Stimulated activated CD4-positive, alpha-beta T cell treated with anti-CD3 and anti-CD28 coated beads, Interleukin-4, amount 100 ng/mL, for 24 hours (primary cell): ENCODE measurements around the gene ZNF566.
A peak's percentile ranks its signal among the peaks of the same experiment; 100 is the strongest.
"Not testable (repeated sequence)": the region's sequence is repeated elsewhere in the genome, so short reads cannot be mapped to it uniquely, and the experiment has no call there.

Source experiments
- DNase-seq: peaks from one replicate; pipeline ENCODE4 v3.0.0-alpha.2; 2020

ZNF566 gene

DNA sequence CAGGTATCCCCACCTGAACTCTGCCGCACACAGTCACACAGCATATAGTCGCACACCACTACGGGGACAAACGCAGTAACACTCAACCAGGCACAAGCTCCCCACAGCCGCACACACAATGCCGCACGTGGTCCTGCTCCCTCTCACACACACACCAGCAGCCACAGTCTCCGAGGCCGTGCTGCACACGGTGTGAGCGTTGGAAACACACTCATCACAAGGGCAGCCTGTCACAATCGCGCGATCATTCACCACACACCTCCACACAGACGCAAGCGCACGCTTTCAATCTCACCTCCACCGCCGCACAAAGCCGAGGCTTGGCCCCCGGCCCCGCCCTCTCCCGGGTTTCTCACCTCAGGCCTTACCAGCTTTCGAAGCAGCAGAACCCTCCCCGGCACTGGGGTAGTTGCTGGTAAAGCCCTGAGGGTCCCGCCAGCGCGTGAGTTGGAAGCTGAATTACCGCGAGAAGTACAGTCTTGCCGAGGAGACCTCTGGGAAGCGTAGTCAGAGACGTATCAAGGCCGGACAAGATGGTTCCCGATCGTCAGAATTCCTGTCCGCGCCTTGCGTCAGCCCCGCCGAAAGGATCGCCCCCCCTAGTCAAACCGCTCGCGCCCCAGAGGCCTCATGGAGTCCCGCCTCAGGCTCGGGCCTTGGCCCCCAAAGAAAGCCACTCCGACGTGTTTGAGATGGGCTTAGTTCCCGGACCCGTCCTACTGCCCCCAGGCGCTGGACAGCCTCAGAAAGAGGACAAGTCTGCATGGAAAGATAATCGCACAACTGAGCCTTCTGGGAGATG is at the start of gene ZNF566:
TSS of gene ZNF566 (minus strand) at position 444 of the 802 bp plus-strand sequence. CDS start 13,004 bp downstream, outside the sequence.
- peak; percentile 96 for DNase-seq

DNA sequence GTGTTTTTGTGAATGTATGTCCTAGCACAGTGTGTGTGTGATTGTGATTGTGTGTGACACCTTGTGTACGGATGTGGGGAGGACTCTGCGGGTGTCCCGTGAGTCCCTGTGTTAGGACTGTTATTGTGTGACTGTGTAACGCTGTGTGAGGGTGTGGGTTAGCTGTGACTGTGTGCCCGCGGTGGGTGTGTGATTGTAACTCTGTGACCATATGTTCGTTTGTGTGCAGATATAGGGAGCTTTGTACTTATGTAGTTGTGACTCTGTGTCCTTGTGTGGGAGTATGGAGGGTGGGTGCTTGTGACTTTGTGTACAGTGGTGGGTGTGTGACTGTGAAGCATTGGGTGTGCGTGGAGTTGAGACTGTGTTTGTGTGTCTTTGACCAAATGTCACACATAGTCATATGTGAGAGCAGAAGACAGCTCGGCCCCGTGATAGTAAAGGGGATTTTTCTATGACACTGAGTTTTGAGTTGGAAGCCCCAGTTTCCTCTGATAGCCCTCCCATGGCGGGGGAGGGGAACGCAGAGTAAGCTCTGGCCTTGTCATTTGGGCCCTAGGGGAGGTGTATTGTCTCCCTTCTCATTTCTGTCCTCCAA is 39.7 kb upstream of the ZNF566 start:
- DNase-seq, result peak; percentile 12

DNA sequence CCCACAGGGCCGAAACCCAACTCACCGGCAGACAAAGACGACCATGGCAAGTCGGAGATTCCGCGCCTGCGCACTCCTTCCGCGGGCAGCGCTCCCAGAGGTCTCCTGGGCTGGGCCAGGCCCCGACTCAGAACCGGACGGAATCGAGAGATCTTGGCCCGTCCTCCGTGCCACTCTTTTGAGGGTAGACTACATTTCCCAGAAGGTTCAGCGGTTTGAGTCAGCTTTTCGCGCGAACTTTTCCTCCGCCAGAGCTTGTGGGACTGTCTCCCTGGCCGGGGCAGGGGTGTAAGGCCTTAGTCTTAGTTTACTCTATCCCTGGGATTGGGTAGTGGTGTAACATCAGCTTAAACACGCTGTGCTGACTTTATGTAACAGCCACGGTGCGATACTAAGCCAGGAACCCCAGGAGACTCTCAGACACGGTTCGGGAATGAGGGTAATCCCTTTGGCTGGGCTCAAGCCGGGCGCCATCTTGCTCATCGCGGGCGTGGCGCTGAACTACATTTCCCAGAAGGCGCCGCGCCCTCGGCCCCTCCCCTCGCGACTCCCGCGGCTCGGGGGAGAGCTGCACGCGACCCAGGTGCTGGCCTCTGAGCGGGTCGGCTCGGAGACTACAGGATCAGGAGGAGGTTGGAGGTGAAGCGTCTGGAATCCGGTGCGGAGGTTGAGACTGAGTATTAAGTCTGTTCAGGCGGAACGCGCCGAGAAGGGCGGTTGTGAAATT is 39.0 kb upstream of the ZNF566 start, which contains the start of gene ZNF260:
TSS of gene ZNF260 (minus strand) at position 78 of the 727 bp plus-strand sequence. CDS start 13,033 bp downstream, outside the sequence.
- peak; percentile 94 for DNase-seq

DNA sequence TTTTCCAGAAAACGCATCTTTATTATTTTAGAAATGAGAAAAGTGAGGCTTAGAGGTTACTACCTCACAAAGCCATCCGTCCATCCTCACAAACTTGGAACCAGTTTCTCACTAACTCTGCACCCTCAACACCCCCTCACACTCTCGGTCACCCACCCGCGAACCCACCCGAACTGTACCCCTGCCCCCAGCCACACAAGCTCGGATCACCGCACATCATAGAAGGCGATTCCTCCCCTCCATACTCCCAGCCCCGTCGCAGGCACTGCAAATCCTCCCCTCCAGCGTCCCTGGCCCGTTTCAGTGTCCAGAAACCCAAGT is 38.5 kb upstream of the ZNF566 start:
- DNase-seq, result no peak

DNA sequence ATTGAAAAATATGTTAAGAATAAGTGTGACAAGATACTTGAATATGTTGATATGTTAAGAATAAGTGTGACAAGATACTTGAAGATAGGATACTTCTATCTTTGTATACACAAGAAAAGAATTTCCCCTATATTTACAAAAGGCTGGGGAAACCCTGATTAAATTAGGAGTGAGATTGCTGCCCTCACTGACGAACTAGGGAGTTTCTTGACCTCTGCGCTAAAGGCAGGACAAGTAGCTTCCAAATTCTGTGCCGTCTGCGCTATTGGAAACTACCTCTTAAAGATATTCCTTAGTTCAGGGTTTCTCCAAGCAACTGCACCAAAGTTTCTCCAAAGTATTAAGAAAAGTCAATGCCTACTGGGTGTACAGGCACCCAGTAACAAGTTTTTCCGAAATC is 38.0 kb upstream of the ZNF566 start:
- no peak for DNase-seq

DNA sequence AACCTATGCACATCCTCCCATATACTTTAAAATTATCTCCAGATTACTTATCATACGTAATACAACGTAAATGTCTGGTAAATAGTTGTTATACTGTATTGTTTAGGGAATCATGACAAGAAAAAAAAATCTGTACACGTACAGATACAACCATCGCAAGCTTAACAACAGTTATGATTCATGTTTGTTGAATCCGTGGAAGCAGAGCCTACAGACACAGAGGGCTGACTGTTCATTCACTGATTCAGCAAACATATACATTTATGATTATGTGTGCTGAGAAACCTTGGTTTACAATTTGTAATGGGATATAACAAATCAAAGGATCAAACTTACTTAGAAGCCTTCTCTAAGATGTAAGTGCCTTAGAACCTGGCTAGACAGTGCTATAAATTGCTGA is 37.2 kb upstream of the ZNF566 start:
- no peak for DNase-seq

DNA sequence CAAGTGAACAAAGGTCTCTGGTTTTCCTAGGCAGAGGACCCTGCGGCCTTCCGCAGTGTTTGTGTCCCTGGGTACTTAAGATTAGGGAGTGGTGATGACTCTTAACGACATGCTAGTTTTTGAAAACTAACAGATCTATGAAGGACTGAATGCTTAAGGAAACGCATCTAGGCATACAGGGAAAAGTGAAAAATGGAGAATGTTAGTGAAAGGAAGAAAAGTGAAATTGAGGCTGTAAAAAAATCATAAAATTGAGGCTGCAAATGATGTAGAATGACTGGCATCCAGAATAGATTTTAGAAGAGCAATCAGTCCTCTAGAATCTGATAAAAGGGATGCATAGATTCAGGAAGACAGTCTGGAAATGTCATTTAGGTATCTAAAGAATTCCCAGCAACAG is 35.3 kb upstream of the ZNF566 start:
- no peak for DNase-seq

DNA sequence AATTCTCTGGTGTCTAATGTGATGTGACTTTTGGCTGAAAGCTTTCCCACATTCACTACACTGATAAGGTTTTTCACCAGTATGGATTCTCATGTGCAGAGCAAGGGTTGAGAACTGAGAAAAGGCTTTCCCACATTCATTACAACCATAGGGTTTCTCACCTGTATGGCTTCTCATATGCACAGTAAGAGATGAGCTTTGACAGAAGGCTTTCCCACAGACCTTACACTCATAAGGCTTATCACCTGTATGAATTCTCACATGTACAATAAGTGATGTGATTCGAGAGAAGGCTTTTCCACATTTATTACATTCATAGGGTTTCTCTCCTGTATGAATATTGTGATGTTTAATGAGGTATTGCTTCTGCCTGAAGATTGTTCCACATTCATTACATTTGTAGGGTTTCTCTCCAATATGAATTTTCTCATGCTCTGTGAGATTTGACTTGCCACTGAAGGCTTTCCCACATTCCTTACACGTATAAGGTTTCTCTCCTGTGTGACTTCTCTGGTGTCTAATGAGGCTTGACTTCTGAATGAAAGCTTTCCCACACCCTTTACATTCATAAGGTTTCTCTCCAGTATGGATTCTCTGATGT is 24.8 kb upstream of the ZNF566 start:
- DNase-seq, result no peak

DNA sequence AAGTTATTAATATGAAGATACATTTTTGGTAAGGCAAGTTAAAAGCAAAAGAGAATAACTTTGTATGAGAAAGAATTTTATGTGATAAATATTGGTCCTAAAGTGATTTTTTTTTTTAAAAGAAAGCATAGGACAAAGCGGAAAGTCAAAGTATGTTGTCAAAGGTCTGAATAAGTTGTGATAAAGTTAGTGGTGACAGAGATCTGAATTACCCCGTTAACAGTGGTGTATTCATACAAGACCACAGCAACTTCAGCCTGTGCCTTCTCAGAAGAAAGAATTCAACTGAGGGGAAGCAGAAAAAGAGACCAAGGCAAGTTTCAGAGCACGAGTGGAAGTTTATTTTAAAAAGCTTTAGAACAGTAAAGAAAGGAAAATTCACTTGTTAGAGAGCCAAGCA is 19.0 kb upstream of the ZNF566 start:
- DNase-seq, result no peak

DNA sequence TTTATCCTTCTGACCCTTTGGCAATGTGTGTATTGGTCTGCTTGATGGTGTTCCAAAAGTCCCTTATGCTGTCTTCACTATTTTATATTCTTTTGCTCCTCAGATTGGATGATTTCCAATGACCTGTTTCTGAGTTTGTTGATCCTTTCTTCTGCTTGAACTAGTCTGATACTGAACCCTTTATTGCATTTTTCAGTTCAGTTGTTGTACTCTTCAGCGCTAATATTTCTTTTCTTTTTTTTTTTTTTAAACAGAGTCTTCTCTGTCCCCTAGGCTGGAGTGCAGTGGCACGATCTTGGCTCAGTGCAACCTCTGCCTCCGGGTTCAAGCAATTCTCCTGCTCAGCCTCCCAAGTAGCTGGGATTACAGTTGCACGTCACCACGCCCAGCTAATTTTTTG is 12.6 kb upstream of the ZNF566 start:
- no peak for DNase-seq

DNA sequence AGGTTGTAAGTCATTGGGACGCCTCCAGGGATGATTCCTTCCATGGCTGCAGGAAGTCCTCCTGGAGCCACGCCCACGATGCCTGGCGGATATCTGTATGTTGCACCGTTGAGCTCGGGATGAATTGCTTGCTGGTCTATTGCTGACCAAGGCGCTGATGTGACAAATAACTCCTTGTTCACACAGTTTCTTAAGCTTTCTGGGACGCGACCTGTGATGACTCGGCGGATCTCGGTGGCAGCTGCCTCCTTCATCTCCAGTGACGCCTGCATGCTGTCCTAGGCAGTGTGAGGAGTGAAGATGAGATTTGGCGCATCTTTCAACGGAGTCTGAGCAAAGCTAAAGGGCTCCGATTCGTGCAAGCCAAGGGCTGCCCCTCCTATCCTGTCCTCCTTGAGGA is 7.6 kb upstream of the ZNF566 start:
- no peak for DNase-seq

DNA sequence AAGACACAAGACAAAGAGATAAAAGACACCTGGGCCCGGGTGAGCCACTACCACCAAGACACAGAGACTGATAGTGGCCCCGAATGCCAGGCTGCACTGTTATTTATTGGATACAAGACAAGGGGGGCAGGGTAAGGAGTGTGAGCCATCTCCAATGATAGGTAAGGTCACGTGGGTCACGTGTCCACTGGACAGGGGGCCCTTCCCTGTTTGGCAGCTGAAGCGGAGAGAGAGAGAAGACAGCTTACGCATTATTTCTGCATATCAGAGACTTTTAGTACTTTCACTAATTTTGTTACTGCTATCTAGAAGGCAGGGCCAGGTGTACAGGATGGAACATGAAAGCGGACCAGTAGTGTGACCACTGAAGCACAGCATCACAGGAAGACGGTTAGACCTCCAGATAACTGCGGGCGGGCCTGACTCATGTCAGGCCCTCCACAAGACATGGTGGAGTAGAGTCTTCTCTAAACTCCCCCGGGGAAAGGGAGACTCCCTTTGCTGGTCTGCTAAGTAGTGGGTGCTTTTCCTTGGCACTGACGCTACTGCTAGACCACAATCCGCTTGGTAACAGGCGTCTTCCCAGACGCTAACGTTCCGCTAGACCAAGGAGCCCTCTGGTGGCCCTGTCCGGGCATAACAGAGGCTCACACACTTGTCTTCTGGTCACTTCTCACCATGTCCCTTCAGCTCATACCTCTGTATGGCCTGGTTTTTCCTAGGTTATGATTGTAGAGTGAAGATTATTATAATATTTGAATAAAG is 3.5 kb upstream of the ZNF566 start:
- DNase-seq, result peak; percentile 10

DNA sequence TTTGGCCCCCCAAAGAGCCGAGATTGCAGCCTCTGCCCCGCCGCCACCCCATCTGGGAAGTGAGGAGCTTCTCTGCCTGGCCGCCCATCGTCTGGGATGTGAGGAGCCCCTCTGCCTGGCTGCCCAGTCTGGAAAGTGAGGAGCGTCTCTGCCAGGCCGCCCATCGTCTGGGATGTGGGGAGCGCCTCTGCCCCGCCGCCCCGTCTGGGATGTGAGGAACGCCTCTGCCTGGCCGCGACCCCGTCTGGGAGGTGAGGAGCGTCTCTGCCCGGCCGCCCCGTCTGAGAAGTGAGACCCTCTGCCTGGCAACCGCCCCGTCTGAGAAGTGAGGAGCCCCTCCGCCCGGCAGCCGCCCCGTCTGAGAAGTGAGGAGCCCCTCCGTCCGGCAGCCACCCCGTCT is 1.5 kb upstream of the ZNF566 start:
- not testable (repeated sequence) for DNase-seq

DNA sequence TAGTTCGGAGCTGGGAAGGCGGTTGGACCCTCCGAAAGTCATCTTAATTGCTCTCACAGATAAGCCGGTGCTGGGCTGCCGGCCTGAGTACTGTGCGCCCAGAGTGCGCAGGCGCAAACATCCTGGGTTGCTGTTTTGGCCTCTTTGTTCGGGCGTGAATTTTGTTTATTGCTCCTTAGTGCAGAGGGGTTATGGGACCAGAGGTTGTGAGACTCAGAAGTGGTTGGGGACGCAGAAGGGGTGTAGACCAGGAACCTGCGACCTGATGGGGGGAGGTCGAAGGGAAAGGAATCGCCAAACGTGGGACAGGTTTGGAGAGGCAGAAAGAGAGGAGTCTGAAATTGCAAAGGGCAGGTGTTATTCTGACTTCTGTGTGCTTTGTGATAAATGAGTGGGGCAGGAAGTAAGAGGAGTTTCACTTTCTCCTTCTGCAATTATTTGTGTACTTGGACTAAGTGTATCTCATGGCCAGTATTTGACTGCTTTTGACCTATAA is 607 bp upstream of the ZNF566 start:
- peak; percentile 76 for DNase-seq

DNA sequence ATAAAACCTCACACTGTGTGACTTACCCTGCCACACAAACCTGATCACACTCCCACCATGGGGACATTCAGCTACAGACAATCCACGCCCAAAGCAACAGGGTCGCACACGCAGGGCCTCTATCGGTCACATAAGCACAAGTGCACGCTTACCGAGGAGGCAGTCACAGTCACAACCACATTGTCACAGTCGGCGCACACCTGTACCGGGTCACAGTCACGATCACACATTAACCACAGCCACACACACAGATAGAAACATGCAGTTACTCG is 579 bp downstream of the ZNF566 start:
- peak; percentile 58 for DNase-seq

DNA sequence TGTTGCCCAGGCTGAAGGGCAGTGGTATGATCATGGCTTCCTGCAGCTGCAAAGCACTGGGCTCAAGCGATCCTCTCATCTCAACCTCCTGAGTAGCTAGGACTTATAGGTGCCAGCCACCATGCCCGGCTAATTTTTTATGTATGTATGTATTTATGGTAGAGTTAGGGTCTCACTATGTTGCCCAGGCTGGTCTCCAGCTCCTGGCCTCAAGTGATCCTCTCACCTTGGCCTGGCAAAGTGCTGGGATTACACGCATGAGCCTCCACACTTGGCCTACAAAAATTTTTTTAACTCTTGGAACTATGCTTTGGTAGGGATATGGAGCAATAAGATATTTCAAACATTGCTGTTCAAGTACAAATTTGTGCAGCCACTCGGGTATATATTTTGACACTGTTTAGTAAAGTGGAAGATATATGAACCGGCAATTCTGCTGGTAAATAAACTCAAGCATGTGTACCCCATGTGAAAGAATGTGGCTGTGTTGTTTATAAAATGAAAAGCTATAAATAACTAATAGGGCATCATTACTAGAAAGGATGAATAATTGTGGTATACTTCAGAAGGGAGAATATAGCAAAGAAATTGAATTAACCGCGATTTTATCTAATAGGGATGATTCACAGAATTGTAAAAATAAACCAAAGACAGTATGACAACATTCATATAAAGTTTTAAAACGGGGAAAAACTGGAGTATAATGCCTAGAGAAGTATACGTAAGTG is 1.1 kb downstream of the ZNF566 start:
- DNase-seq, result no peak

DNA sequence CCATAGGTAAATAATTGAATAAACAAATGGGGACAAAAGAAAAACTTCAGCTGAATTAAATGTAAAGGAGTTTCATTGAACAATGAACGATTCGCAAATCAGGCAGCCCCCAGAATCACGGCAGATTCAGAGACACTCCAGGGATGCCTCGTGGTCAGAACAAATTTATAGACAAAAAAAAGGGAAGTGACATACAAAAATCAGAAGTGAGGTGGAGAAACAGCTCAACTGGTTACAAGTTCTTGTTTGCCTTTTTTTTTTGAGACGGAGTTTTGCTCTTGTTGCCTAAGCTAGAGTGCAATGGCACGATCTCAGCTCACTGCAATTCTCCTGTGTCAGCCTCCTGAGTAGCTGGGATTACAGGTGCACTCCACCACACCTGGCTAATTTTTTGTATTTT is 5.7 kb downstream of the ZNF566 start:
- no peak for DNase-seq

DNA sequence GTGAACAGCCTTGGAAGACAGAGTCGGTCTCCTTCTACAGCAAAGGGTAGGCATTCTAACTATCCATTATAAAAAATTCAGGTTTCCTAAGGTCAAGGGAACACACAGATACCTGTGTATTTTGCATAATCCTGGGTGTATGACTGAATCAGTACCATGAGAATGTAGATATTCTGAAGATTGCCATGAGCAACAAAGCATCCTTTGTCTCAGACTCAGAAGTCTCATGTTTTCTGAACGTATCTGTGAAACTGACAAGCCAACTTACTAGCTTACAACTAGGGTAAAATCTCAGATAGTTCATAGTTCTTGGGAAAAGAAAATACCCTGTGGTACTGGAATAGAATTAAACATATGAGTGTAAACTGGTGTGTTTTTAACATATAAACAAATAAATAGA is 6.5 kb downstream of the ZNF566 start:
- DNase-seq, result no peak

DNA sequence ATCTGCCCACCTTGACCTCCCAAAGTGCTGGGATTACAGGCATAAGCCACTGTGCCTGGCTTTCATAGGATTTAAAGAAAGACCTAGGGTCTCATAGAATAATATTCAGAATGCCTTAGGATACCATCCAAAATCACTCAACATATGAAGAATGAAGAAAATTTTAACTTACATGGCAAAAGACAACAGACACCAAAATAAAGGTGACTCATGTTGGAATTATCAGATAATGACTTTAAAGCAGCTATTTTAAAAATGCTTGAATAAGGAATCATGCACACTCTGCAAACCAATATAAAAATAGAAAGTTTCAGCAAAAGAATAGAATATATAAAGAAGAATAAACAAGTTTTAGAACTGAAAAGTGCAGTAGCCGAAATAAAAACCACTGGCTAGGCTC is 29.3 kb downstream of the ZNF566 start:
- DNase-seq, result no peak

DNA sequence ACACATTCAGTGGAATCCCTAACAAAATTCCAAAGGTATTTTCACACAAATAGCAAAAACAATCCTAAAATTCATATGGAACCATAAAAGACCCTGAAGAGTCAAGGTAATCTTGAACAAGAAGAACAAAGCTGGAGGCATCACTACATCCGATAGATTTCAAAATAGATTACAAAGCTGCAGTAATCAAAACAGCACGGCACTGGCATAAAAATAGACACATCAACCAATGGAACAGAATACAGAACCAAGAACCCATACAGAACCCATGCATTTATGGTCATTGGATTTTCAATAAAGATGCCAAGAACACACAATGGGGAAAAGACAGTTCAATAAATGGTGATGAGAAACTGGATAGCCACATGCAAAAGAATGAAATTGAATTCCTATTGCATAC is 32.5 kb downstream of the ZNF566 start:
- DNase-seq, result no peak

DNA sequence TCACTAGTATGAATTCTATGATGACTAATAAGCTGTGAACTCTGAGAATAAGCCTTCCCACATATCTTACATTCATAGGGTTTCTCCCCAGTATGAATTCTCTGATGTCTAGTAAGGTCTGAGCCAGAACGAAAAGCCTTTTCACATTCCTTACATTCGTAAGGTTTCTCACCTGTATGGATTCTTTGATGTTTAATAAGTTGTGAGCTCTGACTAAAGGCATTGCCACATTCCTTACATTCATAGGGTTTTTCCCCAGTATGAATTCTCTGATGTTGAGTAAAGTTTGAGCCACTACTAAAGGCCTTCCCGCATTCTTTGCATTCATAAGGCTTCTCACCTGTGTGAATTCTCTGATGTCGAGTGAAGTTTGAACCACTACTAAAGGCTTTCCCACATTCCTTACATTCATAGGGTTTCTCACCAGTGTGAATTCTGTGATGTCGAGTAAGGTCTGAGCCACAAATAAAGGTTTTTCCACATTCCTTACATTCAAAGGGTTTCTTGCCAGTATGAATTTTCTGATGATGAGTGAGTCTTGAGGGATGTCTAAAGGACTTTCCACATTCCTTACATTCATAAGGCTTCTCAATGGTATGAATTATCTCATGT is 40.2 kb downstream of the ZNF566 start:
- no peak for DNase-seq

DNA sequence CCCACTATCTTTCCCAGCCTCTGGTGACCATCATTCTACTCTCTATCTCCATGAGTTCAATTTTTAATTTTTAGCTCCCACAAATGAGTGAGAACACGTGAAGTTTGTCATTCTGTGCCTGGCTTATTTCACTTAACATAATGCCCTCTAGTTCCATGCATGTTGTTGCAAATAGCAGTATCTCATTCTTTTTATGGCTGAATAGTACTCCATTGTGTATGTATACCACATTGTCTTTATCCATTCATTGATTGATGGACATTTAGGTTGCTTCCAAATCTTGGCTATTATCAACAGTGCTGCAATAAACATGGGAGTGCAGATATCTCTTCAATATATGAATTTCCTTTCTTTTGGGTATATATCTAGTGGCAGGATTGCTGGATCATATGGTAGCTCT is 48.0 kb downstream of the ZNF566 start:
- no peak for DNase-seq
